B cell (primary cell): ENCODE results near the gene HMG20A. TPM values are rescaled to one million over a fixed set of nuclear protein-coding genes. Genes with fewer than 3 reads are reported as not detected.
"Not testable (repeated sequence)": the region's sequence is repeated elsewhere in the genome, so short reads cannot be mapped to it uniquely, and the experiment has no call there.

Experiments used
- ATAC-seq: fragments of 200-7000 bp; cut with Tn5 transposase; one replicate; pipeline ENCODE4 v1.10.0; 2021; ENCODE audit warnings: low read depth, mild to moderate bottlenecking, moderate number of reproducible peaks, moderate library complexity
- CTCF ChIA-PET: fragments of 350-600 bp; sonication (Branson Sonifier 250); formaldehyde crosslinking; loops from one replicate; lab custom pipeline; 2021; ENCODE audit warnings: antibody characterized with exemption, inconsistent platforms; lab: Charles Lee
- POLR2A ChIA-PET: fragments of 350-600 bp; sonication (Branson Sonifier 250); formaldehyde crosslinking; loops from one replicate; lab custom pipeline; 2021; ENCODE audit warnings: antibody characterized with exemption; lab: Charles Lee
- DNase-seq: peaks from one replicate; pipeline ENCODE4 v3.0.0; 2013
- H2AFZ ChIP-seq: 2 replicates; pipeline ENCODE4 v1.6.1; 2012; ENCODE audit warnings: mild to moderate bottlenecking, low read depth, low read length; ENCODE audit not compliant: insufficient read depth, poor library complexity, severe bottlenecking
- H3K27ac ChIP-seq, 2 donors: 1 replicate in 1 of 2; 2 replicates in 1 of 2; pipeline ENCODE4 v1.5.1; 2012 to 2013; ENCODE audit warnings: low read length in 2 of 2, mild to moderate bottlenecking in 2 of 2, moderate library complexity in 1 of 2
- H3K27me3 ChIP-seq, 4 experiments: fragments of 200-600 bp in 1 of 4; sonication (generic) in 1 of 4; replicated peaks in 1 of 4; 1 replicate in 2 of 4; 2 replicates in 2 of 4; pipeline versions ENCODE4 v1.6.1 to v1.7.0; 2013 to 2016; ENCODE audit warnings: low read length in 3 of 4, mild to moderate bottlenecking in 2 of 4, mixed read lengths in 1 of 4, moderate library complexity in 1 of 4; ENCODE audit not compliant: insufficient read depth in 4 of 4, control insufficient read depth in 3 of 4; ENCODE audit errors: control extremely low read depth in 1 of 4
- H3K36me3 ChIP-seq, 2 experiments: replicated peaks in 1 of 2; 1 replicate in 1 of 2; 2 replicates in 1 of 2; pipeline versions ENCODE4 v1.6.1 to v1.7.1; 2013; ENCODE audit warnings: low read length in 1 of 2; ENCODE audit not compliant: insufficient read depth in 2 of 2, control insufficient read depth in 1 of 2; ENCODE audit errors: control extremely low read depth in 1 of 2, extremely low read depth in 1 of 2
- H3K4me1 ChIP-seq, 2 donors: fragments of 200-600 bp in 1 of 2; sonication (generic) in 1 of 2; 1 replicate in 1 of 2; 2 replicates in 1 of 2; pipeline versions ENCODE4 v1.5.1 to v1.6.1; 2013 to 2017; ENCODE audit warnings: low read length in 2 of 2; ENCODE audit not compliant: control insufficient read depth in 2 of 2, insufficient read depth in 2 of 2
- H3K4me2 ChIP-seq: replicated peaks from 2 replicates; pipeline ENCODE3; 2012; ENCODE audit warnings: mild to moderate bottlenecking, low read depth, low read length; ENCODE audit not compliant: poor library complexity, severe bottlenecking
- H3K4me3 ChIP-seq, 5 experiments: fragments of 200-600 bp in 1 of 5; sonication (generic) in 1 of 5; 1 replicate in 3 of 5; 2 replicates in 2 of 5; pipeline versions ENCODE4 v1.5.1 to v1.7.0; 2011 to 2016; ENCODE audit warnings: low read length in 4 of 5, mild to moderate bottlenecking in 4 of 5, low read depth in 2 of 5, control low read depth in 1 of 5, moderate library complexity in 1 of 5; ENCODE audit not compliant: insufficient read depth in 1 of 5; ENCODE audit errors: control extremely low read depth in 1 of 5, extremely low read depth in 1 of 5
- H3K79me2 ChIP-seq: fragments of 200-600 bp; sonication (generic); one replicate; pipeline ENCODE4 v1.6.0; 2016; ENCODE audit warnings: low read length; ENCODE audit not compliant: control insufficient read depth, insufficient read depth
- H3K9ac ChIP-seq: fragments of 200-600 bp; sonication (generic); 2 replicates; pipeline ENCODE4 v1.6.1; 2017; ENCODE audit warnings: mild to moderate bottlenecking, low read length, moderate library complexity
- H3K9me3 ChIP-seq, 3 donors: one replicate each; pipeline versions ENCODE4 v1.6.1 to v1.7.1; 2013; ENCODE audit warnings: low read length in 2 of 3; ENCODE audit not compliant: control insufficient read depth in 2 of 3, insufficient read depth in 1 of 3; ENCODE audit errors: control extremely low read depth in 1 of 3
- H4K20me1 ChIP-seq: 2 replicates; pipeline ENCODE4 v1.6.0; 2012; ENCODE audit warnings: mild to moderate bottlenecking, low read length; ENCODE audit not compliant: insufficient read depth, control insufficient read depth, poor library complexity, severe bottlenecking
- H3K27ac Mint-ChIP-seq: one replicate; pipeline ENCODE4 v1.8.0; 2021; ENCODE audit warnings: mixed read lengths
- H3K27me3 Mint-ChIP-seq: one replicate; pipeline ENCODE4 v1.8.0; 2021; ENCODE audit warnings: mixed read lengths
- H3K4me1 Mint-ChIP-seq: one replicate; pipeline ENCODE4 v1.8.0; 2021; ENCODE audit warnings: mixed read lengths
- H3K4me3 Mint-ChIP-seq: one replicate; pipeline ENCODE4 v1.8.0; 2021; ENCODE audit warnings: mixed read lengths
- H3K9me3 Mint-ChIP-seq: one replicate; pipeline ENCODE4 v1.8.0; 2022; ENCODE audit warnings: mixed read lengths; ENCODE audit not compliant: insufficient read depth
- EZH2 ChIP-seq: IDR thresholded peaks from 2 replicates; pipeline ENCODE4 v1.6.1; 2012; ENCODE audit warnings: borderline replicate concordance, low read depth, mild to moderate bottlenecking, moderate library complexity, low read length; ENCODE audit not compliant: insufficient read depth, poor library complexity, severe bottlenecking
- WGBS: methylation state at CpG from one replicate; pipeline ENCODE4 v1.1.5; 2013; ENCODE audit warnings: missing lambda C conversion rate; ENCODE audit not compliant: insufficient coverage; 5-methylcytosine and 5-hydroxymethylcytosine counted together
- intact Hi-C: fragments of 100-400 bp; cut with micrococcal nuclease; formaldehyde crosslinking; loops from one replicate; pipeline ENCODE4 v1.10.0; 2022
- polyA plus RNA-seq: library from polyadenylated mRNA; depleted of rRNA; stranded (reverse); fragments of >200 nt; gene quantifications from 2 replicates; pipeline ENCODE4 v1.2.3, GENCODE V29; 2012
- total RNA-seq, 2 donors: library from RNA; stranded (reverse); fragments of 120-200 nt in 1 of 2; gene quantifications; 1 replicate in 1 of 2; 2 replicates in 1 of 2; pipeline versions ENCODE4 v1.2.3 to v1.2.4, GENCODE V29; 2013 to 2022
- TF ChIP-seq, protein P1 (sequence below): fragments of 200-600 bp; IDR thresholded peaks from one replicate; pipeline ENCODE4 v1.8.0; 2022; ENCODE audit warnings: antibody characterized with exemption, mild to moderate bottlenecking

Gene HMG20A
- total and polyA plus RNA-seq, 2 donors (not counting 1 experiment from before 2014, with no cell fraction given): 26.1 to 63.5 TPM

DNA sequence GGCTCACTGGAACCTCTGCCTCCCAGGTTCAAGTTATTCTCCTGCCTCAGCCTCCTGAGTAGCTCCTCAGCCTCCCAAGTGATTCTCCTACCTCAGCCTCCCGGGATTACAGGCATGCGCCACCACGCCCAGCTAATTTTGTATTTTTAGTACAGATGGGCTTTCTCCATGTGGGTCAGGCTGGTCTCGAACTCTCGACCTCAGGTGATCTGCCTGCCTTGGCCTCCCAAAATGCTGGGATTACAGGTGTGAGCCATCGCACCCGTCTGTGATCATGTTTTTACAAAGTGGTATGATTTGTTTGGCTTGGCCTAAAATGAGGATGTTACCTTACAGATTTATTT, 10.6 kb upstream of the HMG20A start:
- Histone ChIP-seq H3K4me1 (peaks cover 30 to 31% of the 10 kb centered on the region in 2 donors), H3K79me2 (peaks cover 85% of the 10 kb centered on the region), H3K4me2 (peak overlapping the region; percentile 64), H3K27ac (peak overlapping the region; percentile 50 to 71), H3K4me3 (peak overlapping the region in 1 of 5 experiments; percentile 48)
- ChIA-PET POLR2A (interaction anchor here (0.7 to 1.8 kb wide), 4 partner anchors 9 to 27 kb away, joined by 3 to 9 read pairs (median 5); partner anchors contain the start of gene HMG20A), CTCF (interaction anchor here (0.7 to 2.2 kb wide), 3 partner anchors 9 to 249 kb away, joined by 3 to 5 read pairs (median 4); partner anchors contain the start of gene HMG20A)
- H3K27me3 Mint-ChIP-seq, H3K36me3 ChIP-seq, ATAC-seq, H4K20me1 ChIP-seq, H3K9ac ChIP-seq, H3K27me3 ChIP-seq, DNase-seq, H3K9me3 ChIP-seq, H2AFZ ChIP-seq, intact Hi-C loops, H3K9me3 Mint-ChIP-seq: not testable (repeated sequence)
- Mint-ChIP-seq H3K4me3 (peak overlapping the region; percentile 75), H3K4me1 (peaks cover 58% of the 10 kb centered on the region), H3K27ac (peak overlapping the region; percentile 79)
- WGBS: 100% methylated on average over 3 of the region's 7 CpGs

DNA sequence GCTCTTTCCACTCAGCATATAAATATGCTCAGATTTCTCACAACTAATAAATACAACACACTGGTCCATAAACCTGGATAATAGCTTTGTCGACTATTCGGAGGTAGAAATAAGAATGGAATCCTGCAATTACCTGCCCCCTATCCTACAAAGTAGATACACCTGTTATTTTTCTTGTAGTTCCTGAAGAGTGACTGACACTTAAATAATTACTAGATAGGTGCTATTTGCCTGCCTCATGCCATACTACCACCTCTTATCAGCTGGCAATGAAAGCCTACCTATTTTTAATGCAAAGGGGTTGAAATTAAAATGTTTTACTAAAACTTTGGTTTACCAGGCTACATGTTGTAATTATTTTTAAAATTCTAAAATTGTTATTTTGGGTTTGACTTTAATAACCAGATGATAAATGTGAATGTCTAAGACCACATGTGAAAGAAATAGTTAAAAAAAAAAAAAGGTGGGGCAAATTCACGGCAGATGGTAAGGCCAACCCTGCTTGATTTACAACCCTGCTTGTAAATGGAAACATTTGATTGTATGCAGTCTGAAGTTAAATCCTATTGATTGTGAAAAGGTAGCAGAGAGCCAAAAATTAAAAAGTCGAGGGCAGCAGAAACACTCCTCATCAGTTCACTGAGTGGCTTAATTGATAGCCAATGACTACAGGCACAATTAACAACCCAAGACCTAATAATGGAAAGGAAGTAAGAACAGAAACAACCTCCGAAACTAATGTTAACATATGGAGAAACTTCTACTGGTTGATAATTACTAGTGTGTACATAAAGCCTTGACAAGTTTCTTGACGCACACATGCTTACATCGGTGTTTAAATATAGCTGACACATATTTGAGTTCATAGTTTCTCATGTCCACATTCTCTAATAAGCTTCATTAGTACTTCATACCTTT, 9.7 kb upstream of the HMG20A start:
- H3K4me1 Mint-ChIP-seq: peaks cover 53% of the 10 kb centered on the region
- no peaks in the 10 kb centered on the region for H3K9me3 Mint-ChIP-seq
- Histone ChIP-seq H2AFZ (no peak overlapping the region), H3K4me2 (peak overlapping the region; percentile 64), H3K79me2 (peaks cover 86% of the 10 kb centered on the region), H3K9ac (no peak overlapping the region), H3K27me3 (no peaks in the 10 kb centered on the region), H3K27ac (peak overlapping the region in 1 of 2 donors; percentile 34), H3K36me3 (peaks cover 0 to 3% of the 10 kb centered on the region in 2 experiments), H3K4me3 (no peak overlapping the region), H4K20me1 (no peaks in the 10 kb centered on the region), H3K4me1 (peaks cover 27 to 29% of the 10 kb centered on the region in 2 donors), H3K9me3 (no peaks in the 10 kb centered on the region)
- TF ChIP-seq, protein P1, sequence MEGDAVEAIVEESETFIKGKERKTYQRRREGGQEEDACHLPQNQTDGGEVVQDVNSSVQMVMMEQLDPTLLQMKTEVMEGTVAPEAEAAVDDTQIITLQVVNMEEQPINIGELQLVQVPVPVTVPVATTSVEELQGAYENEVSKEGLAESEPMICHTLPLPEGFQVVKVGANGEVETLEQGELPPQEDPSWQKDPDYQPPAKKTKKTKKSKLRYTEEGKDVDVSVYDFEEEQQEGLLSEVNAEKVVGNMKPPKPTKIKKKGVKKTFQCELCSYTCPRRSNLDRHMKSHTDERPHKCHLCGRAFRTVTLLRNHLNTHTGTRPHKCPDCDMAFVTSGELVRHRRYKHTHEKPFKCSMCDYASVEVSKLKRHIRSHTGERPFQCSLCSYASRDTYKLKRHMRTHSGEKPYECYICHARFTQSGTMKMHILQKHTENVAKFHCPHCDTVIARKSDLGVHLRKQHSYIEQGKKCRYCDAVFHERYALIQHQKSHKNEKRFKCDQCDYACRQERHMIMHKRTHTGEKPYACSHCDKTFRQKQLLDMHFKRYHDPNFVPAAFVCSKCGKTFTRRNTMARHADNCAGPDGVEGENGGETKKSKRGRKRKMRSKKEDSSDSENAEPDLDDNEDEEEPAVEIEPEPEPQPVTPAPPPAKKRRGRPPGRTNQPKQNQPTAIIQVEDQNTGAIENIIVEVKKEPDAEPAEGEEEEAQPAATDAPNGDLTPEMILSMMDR: no peak
- no peak for TF ChIP-seq EZH2
- ChIA-PET POLR2A (interaction anchor here (1.8 kb wide), 2 partner anchors 8 to 10 kb away, joined by 5 to 9 read pairs; partner anchors contain the start of gene HMG20A), CTCF (interaction anchor here (2.2 kb wide), 1 partner anchor 250 kb away, joined by 4 read pairs; no protein-coding TSS in a partner anchor)
- ATAC-seq (no peak), DNase-seq (no peak)
- intact Hi-C loops: no loop called here
- H3K27me3 Mint-ChIP-seq: no peaks in the 10 kb centered on the region
- WGBS: 100% methylated on average over 2 of the region's 7 CpGs
- no peak overlapping the region for H3K27ac Mint-ChIP-seq
- no peak overlapping the region for H3K4me3 Mint-ChIP-seq
